ENCODE measurements around the gene ITGBL1.

- TF ChIP-seq, protein P1, sequence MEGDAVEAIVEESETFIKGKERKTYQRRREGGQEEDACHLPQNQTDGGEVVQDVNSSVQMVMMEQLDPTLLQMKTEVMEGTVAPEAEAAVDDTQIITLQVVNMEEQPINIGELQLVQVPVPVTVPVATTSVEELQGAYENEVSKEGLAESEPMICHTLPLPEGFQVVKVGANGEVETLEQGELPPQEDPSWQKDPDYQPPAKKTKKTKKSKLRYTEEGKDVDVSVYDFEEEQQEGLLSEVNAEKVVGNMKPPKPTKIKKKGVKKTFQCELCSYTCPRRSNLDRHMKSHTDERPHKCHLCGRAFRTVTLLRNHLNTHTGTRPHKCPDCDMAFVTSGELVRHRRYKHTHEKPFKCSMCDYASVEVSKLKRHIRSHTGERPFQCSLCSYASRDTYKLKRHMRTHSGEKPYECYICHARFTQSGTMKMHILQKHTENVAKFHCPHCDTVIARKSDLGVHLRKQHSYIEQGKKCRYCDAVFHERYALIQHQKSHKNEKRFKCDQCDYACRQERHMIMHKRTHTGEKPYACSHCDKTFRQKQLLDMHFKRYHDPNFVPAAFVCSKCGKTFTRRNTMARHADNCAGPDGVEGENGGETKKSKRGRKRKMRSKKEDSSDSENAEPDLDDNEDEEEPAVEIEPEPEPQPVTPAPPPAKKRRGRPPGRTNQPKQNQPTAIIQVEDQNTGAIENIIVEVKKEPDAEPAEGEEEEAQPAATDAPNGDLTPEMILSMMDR (IDR thresholded peaks at IDR 0.05; ENCODE audit: insufficient read depth, low read length, poor library complexity, severe bottlenecking): no peak
- no peak for TF ChIP-seq EZH2phosphoT487 (conservative IDR thresholded peaks at IDR 0.05; ENCODE audit: low read length)
Measured at GRCh38 chr13:101614491-101614890, 162.0 kb downstream of the ITGBL1 start.
